Middle frontal gyrus (tissue), 1 donor: ENCODE measurements around the gene OSBP.

Experiments
- DNase-seq: peaks from one replicate; pipeline ENCODE4 v3.0.0-alpha.2; 2015; ENCODE audit warnings: low spot score; ENCODE audit errors: extremely low spot score

OSBP gene

GRCh38 chr11:59610289-59610688 is 5.3 kb downstream of the OSBP start:
- no peak for DNase-seq

- DNase-seq = no peak
Observed at GRCh38 chr11:59607703-59608454, 7.7 kb downstream of the OSBP start.

- DNase-seq = no peak
Observed at GRCh38 chr11:59602432-59602831, 13.1 kb downstream of the OSBP start.

- no peak for DNase-seq
Observed at GRCh38 chr11:59601788-59602187, 13.8 kb downstream of the OSBP start.

- no peak for DNase-seq
Observed at GRCh38 chr11:59600636-59601035, 14.9 kb downstream of the OSBP start.

- DNase-seq = no peak
Observed at GRCh38 chr11:59600234-59600633, 15.3 kb downstream of the OSBP start.

- DNase-seq = no peak
Observed at GRCh38 chr11:59598961-59599360, 16.6 kb downstream of the OSBP start.

GRCh38 chr11:59584294-59584693 is 31.3 kb downstream of the OSBP start:
- no peak for DNase-seq

GRCh38 chr11:59582006-59582405 is 33.6 kb downstream of the OSBP start:
- DNase-seq = no peak

- DNase-seq = no peak
Observed at GRCh38 chr11:59578369-59578768, 37.2 kb downstream of the OSBP start.

GRCh38 chr11:59575505-59575904 is 40.1 kb downstream of the OSBP start:
- DNase-seq = no peak

- no peak for DNase-seq
Observed at GRCh38 chr11:59574932-59575502, 40.6 kb downstream of the OSBP start.

GRCh38 chr11:59574467-59574866 is 41.1 kb downstream of the OSBP start:
- no peak for DNase-seq

GRCh38 chr11:59573216-59573615 is 42.4 kb downstream of the OSBP start:
- DNase-seq = no peak

GRCh38 chr11:59572091-59572490 is 43.5 kb downstream of the OSBP start:
- no peak for DNase-seq

GRCh38 chr11:59562292-59562691 is 53.3 kb downstream of the OSBP start:
- DNase-seq = no peak

- peak; percentile 53 for DNase-seq
Observed at GRCh38 chr11:59560702-59561473, 54.7 kb downstream of the OSBP start.

GRCh38 chr11:59560290-59560701 is 55.3 kb downstream of the OSBP start:
- DNase-seq = peak; percentile 49

- no peak for DNase-seq
Observed at GRCh38 chr11:59559886-59560285, 55.7 kb downstream of the OSBP start.

GRCh38 chr11:59558270-59558643 is 57.3 kb downstream of the OSBP start:
- no peak for DNase-seq

GRCh38 chr11:59556917-59557348 is 58.6 kb downstream of the OSBP start:
- no peak for DNase-seq

GRCh38 chr11:59556115-59556916 is 59.3 kb downstream of the OSBP start:
- peak; percentile 55 for DNase-seq
